ENCODE results near the gene RAB1A.
"Not testable (repeated sequence)": the region's sequence is repeated elsewhere in the genome, so short reads cannot be mapped to it uniquely, and the experiment has no call there.

RAB1A gene

DNA sequence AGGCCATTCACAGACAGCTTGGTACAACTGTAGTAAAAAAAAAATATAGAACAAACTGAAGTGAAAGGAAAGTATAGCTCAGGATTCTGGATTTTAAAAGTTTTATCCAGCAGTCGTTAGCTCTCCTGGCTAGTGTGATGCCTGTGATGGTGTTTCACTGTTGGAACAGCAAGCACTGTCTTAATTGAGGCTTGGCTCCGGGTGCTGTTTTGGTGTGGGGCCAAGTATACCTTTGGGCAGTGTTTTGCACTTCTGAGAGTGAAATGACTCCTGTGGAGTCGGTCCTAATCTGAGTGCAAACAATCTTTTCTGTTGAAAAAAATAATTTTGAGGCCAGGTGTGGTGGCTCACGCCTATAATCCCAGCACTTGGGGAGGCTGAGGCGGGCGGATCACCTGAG lies 28.7 kb upstream of the RAB1A start:
- CTCF ChIA-PET: interaction anchor here (0.6 kb wide), 2 partner anchors 10 to 13 kb away, joined by 3 read pairs; no protein-coding TSS in a partner anchor

DNA sequence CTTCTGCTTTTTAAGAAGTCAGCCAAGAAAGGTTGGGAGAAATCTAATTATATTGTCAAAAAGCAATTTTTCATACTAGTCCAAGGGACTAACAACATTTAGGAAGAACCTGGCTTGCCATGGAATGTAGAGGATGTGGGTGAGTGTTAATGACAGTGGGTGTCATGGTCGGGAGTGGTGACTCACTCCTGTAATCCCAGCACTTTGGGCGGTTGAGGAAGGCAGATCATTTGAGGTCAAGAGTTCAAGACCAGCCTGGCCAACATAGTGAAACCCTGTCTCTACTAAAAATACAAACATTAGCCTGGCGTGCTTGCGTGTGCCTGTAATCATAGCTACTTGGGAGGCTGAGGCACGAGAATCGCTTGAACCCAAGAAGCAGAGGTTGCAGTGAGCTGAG lies 27.9 kb upstream of the RAB1A start:
- not testable (repeated sequence) for H3K27ac ChIP-seq; DNase-seq (ENCODE audit: low spot score)
- ChIA-PET CTCF (interaction anchor here (0.6 kb wide), 1 partner anchor 164 kb away, joined by 4 read pairs; no protein-coding TSS in a partner anchor), POLR2A (ENCODE audit: low non-redundant PET) (interaction anchor here (0.6 kb wide), 1 partner anchor 9 kb away, joined by 4 read pairs; no protein-coding TSS in a partner anchor)

More for the DNA sequence above, 28.7 kb upstream of the RAB1A start:
- TF ChIP-seq, protein P1, sequence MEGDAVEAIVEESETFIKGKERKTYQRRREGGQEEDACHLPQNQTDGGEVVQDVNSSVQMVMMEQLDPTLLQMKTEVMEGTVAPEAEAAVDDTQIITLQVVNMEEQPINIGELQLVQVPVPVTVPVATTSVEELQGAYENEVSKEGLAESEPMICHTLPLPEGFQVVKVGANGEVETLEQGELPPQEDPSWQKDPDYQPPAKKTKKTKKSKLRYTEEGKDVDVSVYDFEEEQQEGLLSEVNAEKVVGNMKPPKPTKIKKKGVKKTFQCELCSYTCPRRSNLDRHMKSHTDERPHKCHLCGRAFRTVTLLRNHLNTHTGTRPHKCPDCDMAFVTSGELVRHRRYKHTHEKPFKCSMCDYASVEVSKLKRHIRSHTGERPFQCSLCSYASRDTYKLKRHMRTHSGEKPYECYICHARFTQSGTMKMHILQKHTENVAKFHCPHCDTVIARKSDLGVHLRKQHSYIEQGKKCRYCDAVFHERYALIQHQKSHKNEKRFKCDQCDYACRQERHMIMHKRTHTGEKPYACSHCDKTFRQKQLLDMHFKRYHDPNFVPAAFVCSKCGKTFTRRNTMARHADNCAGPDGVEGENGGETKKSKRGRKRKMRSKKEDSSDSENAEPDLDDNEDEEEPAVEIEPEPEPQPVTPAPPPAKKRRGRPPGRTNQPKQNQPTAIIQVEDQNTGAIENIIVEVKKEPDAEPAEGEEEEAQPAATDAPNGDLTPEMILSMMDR (conservative IDR thresholded peaks at IDR 0.05; ENCODE audit: low read depth): no peak
- POLR2A ChIA-PET (ENCODE audit: low non-redundant PET): no interaction called here
- no peak overlapping the region for H3K27ac ChIP-seq
- no peak for DNase-seq (ENCODE audit: low spot score)

DNA sequence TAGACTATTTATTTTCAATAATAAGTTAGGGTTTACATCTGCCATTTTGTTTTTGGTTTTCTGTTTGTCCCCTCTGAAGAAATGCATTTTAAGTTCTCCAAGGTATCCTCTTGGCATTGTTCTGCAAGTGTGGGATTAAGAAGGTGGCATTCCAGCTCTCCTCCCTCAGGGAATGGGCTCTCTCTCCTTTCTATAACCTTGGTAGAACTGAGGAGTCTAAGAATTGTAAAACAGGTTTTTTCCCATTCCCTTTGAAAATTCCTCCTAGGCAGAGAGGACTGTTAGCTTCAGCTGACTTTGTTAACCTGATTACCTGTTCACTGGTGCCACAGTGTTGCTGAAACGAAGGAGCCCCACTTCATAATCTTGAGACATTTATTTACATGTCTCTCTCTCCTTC lies 26.1 kb upstream of the RAB1A start:
- no peak for DNase-seq (ENCODE audit: low spot score)
- H3K27ac ChIP-seq: no peak overlapping the region
- ChIA-PET POLR2A (ENCODE audit: low non-redundant PET) (interaction anchor here (0.7 kb wide), 1 partner anchor 20 kb away, joined by 3 read pairs; no protein-coding TSS in a partner anchor), CTCF (interaction anchor here (0.6 kb wide), 1 partner anchor 16 kb away, joined by 3 read pairs; no protein-coding TSS in a partner anchor)
- TF ChIP-seq, protein P1 (conservative IDR thresholded peaks at IDR 0.05; ENCODE audit: low read depth): no peak

GRCh38 chr2:65153515-65153914 lies 23.6 kb upstream of the RAB1A start:
- TF ChIP-seq, protein P1 (conservative IDR thresholded peaks at IDR 0.05; ENCODE audit: low read depth): no peak
- CTCF ChIA-PET: no interaction called here
- POLR2A ChIA-PET (ENCODE audit: low non-redundant PET): no interaction called here
- no peak overlapping the region for H3K27ac ChIP-seq
- DNase-seq (ENCODE audit: low spot score): no peak

DNA sequence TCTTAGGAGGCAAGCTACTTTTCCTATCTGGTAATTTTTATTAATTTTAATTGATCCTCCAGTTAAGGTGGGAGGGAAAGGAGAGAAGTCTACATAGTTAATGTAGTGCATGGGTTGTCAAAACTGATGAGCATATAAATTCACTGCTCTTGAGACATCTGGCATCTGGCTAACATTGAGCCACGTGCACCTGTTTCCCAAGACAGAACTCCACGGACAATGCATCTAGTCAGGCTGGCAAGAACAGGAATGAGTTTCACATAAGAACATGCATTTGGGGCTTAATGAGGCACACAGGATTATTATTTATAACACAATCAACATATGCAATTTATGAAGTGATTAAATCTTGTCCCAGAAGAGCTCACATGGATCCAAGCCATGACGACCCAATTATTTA lies 16.2 kb upstream of the RAB1A start:
- no peak for DNase-seq (ENCODE audit: low spot score)
- TF ChIP-seq, protein P1 (conservative IDR thresholded peaks at IDR 0.05; ENCODE audit: low read depth): no peak
- H3K27ac ChIP-seq: no peak overlapping the region
- ChIA-PET POLR2A (ENCODE audit: low non-redundant PET) (no interaction called here), CTCF (interaction anchor here (0.6 kb wide), 2 partner anchors 12 to 81 kb away, joined by 3 read pairs; no protein-coding TSS in a partner anchor)

GRCh38 chr2:65144571-65144970 lies 14.7 kb upstream of the RAB1A start:
- no peak overlapping the region for H3K27ac ChIP-seq
- POLR2A ChIA-PET (ENCODE audit: low non-redundant PET): no interaction called here
- TF ChIP-seq, protein P1 (conservative IDR thresholded peaks at IDR 0.05; ENCODE audit: low read depth): no peak
- no peak for DNase-seq (ENCODE audit: low spot score)
- CTCF ChIA-PET: no interaction called here

DNA sequence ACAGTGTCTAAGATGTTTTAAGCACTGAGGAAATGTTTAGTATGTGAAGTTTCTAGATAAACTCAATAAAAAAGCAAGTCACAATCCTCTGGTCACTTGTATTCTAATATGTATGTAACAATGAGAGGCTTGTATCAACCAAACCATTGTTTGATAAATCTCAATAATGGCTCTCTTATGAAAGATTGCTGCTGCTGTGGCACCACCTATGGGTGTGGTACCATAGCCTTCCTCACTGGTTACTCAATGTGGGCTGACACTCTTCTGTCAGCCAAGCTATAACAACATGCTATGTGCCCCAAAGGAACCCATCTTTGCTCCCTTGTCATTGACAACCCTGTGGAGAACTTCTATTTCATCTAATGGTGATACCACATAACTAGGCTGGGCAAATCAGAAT lies 12.6 kb upstream of the RAB1A start:
- H3K27ac ChIP-seq: no peak overlapping the region
- no peak for DNase-seq (ENCODE audit: low spot score)
- ChIA-PET CTCF (interaction anchor here (0.5 to 1.0 kb wide), 3 partner anchors 68 to 78 kb away, joined by 4 to 6 read pairs (median 6); no protein-coding TSS in a partner anchor), POLR2A (ENCODE audit: low non-redundant PET) (interaction anchor here (0.6 kb wide), 1 partner anchor 12 kb away, joined by 4 read pairs; the partner anchor contains the start of gene RAB1A)
- TF ChIP-seq, protein P1 (conservative IDR thresholded peaks at IDR 0.05; ENCODE audit: low read depth): no peak
